Calu3 (cell line): ENCODE measurements around the gene PRR19. TPM values are rescaled to one million over a fixed set of nuclear protein-coding genes. Genes with fewer than 3 reads are reported as not detected.

ENCODE experiments used
- BruUV-seq: library from RNA; stranded (reverse); fragments of 400-500 nt; replicated peaks from 2 replicates; lab custom pipeline; 2021; lab: Mats Ljungman, UMichigan
- CTCF ChIA-PET: fragments of 300-600 bp; sonication (Branson Sonifier 250); formaldehyde crosslinking; loops from one replicate; lab custom pipeline; 2022; ENCODE audit warnings: antibody characterized with exemption; lab: Charles Lee
- DNase-seq: peaks from one replicate; pipeline ENCODE4 v3.0.0; 2022
- H3K27ac Mint-ChIP-seq: one replicate; pipeline ENCODE4 v1.8.0; 2022; ENCODE audit warnings: mixed read lengths; ENCODE audit not compliant: unreplicated experiment
- H3K27me3 Mint-ChIP-seq: one replicate; pipeline ENCODE4 v1.8.0; 2022; ENCODE audit warnings: mixed read lengths; ENCODE audit not compliant: unreplicated experiment
- H3K36me3 Mint-ChIP-seq: one replicate; pipeline ENCODE4 v1.8.0; 2022; ENCODE audit warnings: mild to moderate bottlenecking, moderate library complexity, mixed read lengths; ENCODE audit not compliant: insufficient read depth, unreplicated experiment
- H3K4me1 Mint-ChIP-seq: one replicate; pipeline ENCODE4 v1.8.0; 2022; ENCODE audit warnings: mild to moderate bottlenecking, low read depth, mixed read lengths; ENCODE audit not compliant: unreplicated experiment
- H3K4me3 Mint-ChIP-seq: one replicate; pipeline ENCODE4 v1.8.0; 2022; ENCODE audit warnings: mild to moderate bottlenecking, low read depth, moderate library complexity, mixed read lengths; ENCODE audit not compliant: unreplicated experiment
- H3K9me3 Mint-ChIP-seq: one replicate; pipeline ENCODE4 v1.8.0; 2022; ENCODE audit warnings: low read depth, mixed read lengths; ENCODE audit not compliant: unreplicated experiment
- CTCF ChIP-seq: fragments of 200-600 bp; IDR thresholded peaks from one replicate; pipeline ENCODE4 v1.8.0; 2022; ENCODE audit warnings: antibody characterized with exemption; ENCODE audit not compliant: unreplicated experiment
- intact Hi-C: fragments of 100-400 bp; cut with micrococcal nuclease; formaldehyde crosslinking; loops from one replicate; pipeline ENCODE4 v1.10.0; 2022; ENCODE audit not compliant: unreplicated experiment
- total RNA-seq: library from RNA; stranded (reverse); gene quantifications from 2 replicates; pipeline ENCODE4 v1.2.3, GENCODE V29; 2022

PRR19 gene
- total RNA-seq, 1 experiment from 2014 or later, result 2.4 TPM

- H3K4me1 Mint-ChIP-seq, result no peaks in the 10 kb centered on the region
- no TSS peak for BruUV-seq
- no peaks in the 10 kb centered on the region for H3K9me3 Mint-ChIP-seq
- CTCF ChIA-PET, result interaction anchor here (0.6 to 0.9 kb wide), 2 partner anchors 236 to 476 kb away, joined by 3 to 6 read pairs; no protein-coding TSS in a partner anchor
- no peaks in the 10 kb centered on the region for H3K36me3 Mint-ChIP-seq
- no peaks in the 10 kb centered on the region for H3K27me3 Mint-ChIP-seq
- no peak for DNase-seq
- intact Hi-C loops, result no loop called here
- no peak for TF ChIP-seq CTCF
- H3K4me3 Mint-ChIP-seq, result no peak overlapping the region
- H3K27ac Mint-ChIP-seq, result no peak overlapping the region
Observed at GRCh38 chr19:42349378-42350107, 47.6 kb downstream of the PRR19 start.

GRCh38 chr19:42350417-42350816 is 48.5 kb downstream of the PRR19 start:
- DNase-seq, result no peak
- BruUV-seq, result no TSS peak
- TF ChIP-seq CTCF, result peak; percentile 17
- CTCF ChIA-PET, result no interaction called here
- Mint-ChIP-seq H3K4me3 (no peak overlapping the region), H3K9me3 (no peaks in the 10 kb centered on the region), H3K27me3 (no peaks in the 10 kb centered on the region), H3K4me1 (no peaks in the 10 kb centered on the region), H3K27ac (no peak overlapping the region), H3K36me3 (no peaks in the 10 kb centered on the region)
- intact Hi-C loops, result no loop called here

GRCh38 chr19:42351079-42351735 is 49.3 kb downstream of the PRR19 start:
- no peak for TF ChIP-seq CTCF

GRCh38 chr19:42352301-42353259 is 50.6 kb downstream of the PRR19 start:
- no peak overlapping the region for H3K27ac Mint-ChIP-seq
- no peaks in the 10 kb centered on the region for H3K4me1 Mint-ChIP-seq
- no peak for DNase-seq
- no TSS peak for BruUV-seq
- no peaks in the 10 kb centered on the region for H3K27me3 Mint-ChIP-seq
- intact Hi-C loops, result no loop called here
- H3K4me3 Mint-ChIP-seq, result no peak overlapping the region
- TF ChIP-seq CTCF, result no peak
- H3K36me3 Mint-ChIP-seq, result peaks cover 4% of the 10 kb centered on the region
- CTCF ChIA-PET, result no interaction called here
- no peaks in the 10 kb centered on the region for H3K9me3 Mint-ChIP-seq

More at GRCh38 chr19:42351079-42351735, 49.3 kb downstream of the PRR19 start:
- H3K27ac Mint-ChIP-seq, result no peak overlapping the region
- no peak overlapping the region for H3K4me3 Mint-ChIP-seq
- DNase-seq, result no peak
- H3K36me3 Mint-ChIP-seq, result no peaks in the 10 kb centered on the region
- CTCF ChIA-PET, result no interaction called here
- H3K9me3 Mint-ChIP-seq, result no peaks in the 10 kb centered on the region
- intact Hi-C loops, result no loop called here
- BruUV-seq, result no TSS peak
- H3K4me1 Mint-ChIP-seq, result no peaks in the 10 kb centered on the region
- H3K27me3 Mint-ChIP-seq, result no peaks in the 10 kb centered on the region
